Measurements from ENCODE around the gene TSPAN13.
"Not testable (repeated sequence)": the region's sequence is repeated elsewhere in the genome, so short reads cannot be mapped to it uniquely, and the experiment has no call there.

The TSPAN13 gene

GRCh38 chr7:16741676-16742075 is 11.9 kb upstream of the TSPAN13 start:
- DNase-seq, result no peak

DNA sequence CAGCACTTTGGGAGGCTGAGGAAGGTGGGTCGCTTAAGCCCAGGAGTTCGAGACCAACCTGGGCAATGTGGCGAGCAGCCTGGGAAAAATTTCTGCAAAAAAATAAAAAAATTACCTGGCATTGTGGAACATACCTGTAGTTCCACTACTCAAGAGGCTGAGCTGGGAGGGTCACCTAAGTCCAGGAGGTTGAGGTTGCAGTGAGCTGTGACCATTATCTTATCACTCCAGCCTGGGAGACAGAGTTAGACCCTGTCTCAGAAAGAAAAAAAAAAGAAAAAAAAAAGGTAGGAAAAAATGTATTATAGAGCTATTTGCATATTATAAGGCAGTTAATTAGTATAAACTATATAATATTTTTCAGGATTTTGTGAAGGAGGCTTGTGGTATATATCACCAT is 11.0 kb upstream of the TSPAN13 start:
- no peak for DNase-seq

DNA sequence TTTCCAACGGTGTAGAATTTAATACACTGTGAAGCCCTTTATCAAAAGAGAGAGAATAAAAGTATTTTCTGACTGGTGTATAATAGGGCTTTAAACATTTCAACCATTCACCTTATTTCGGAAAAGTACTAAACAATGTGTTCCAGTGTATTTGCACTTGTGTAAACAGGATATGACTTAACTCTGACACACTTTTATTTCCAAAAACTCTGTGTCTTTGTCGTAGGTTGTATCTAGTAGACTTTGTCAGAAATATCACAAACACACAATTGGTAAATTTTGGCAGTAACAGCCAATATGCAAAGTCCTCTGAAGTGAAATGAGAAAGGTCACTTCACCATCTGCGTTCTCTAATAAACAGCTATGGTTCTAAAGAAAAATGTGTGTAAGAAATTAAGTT is 10.3 kb upstream of the TSPAN13 start:
- no peak for DNase-seq

- DNase-seq, result no peak
Measured at GRCh38 chr7:16744518-16745250, 8.9 kb upstream of the TSPAN13 start.

DNA sequence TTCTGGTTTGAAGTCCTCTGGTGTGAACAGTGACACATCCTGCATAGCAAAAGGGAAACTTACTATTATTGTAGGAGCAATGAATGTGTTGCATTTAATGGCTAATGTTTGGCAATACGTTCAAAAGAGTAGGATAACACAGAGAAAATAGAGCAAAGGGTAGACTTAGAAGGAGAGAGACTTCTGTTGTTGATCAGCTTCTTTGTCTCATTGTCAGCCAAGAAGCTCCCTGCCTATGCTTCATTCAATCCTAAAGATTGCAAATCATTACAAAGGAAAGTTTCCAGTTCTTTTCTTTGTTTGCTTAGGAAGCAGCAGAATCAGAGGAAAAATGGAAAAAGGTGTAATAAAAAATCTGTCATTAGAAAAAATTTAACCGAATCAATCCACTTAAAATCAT is 7.9 kb upstream of the TSPAN13 start:
- no peak for DNase-seq

GRCh38 chr7:16747102-16747501 is 6.5 kb upstream of the TSPAN13 start:
- DNase-seq, result no peak

GRCh38 chr7:16753932-16754855 is 639 bp downstream of the TSPAN13 start:
- DNase-seq, result no peak

- DNase-seq, result no peak
Measured at GRCh38 chr7:16754856-16755317, 1.3 kb downstream of the TSPAN13 start.

DNA sequence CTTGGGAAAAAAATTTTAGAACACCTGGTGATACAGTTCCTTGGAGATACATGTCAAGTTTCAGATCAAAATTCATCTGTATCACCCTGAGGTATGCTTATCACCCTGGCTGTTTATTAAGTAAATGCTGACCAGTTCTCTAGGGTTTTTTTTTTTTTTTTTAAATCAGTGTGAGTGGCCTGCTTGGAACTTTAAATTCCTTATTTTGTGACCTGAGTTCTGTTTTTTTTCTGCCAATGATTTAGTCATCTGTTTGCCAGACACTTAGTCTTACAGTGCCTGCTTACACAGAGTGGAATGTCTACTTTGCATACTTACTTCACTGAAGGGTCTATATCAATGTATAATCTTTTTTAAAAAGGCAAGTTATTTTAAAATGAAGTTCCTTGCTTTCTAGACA is 1.8 kb downstream of the TSPAN13 start:
- no peak for DNase-seq

DNA sequence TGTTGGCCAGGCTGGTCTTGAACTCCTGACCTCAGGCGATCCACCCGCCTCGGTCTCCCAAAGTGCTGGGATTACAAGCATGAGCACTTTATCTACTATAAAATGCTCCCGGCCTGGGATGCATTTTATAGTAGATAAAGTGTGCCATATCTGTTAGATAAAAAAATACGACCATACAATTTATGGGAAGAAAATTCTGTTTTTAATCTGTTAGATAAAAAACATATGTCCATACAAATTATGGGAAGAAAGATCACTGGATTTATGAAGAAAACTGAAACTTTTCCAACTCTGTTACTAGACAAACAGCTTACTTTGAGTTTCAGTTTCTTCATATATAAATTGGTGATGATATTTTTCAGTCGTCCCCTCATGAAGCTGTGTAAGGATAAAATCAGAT is 4.5 kb downstream of the TSPAN13 start:
- no peak for DNase-seq

GRCh38 chr7:16758631-16759611 is 5.4 kb downstream of the TSPAN13 start:
- DNase-seq, result no peak

DNA sequence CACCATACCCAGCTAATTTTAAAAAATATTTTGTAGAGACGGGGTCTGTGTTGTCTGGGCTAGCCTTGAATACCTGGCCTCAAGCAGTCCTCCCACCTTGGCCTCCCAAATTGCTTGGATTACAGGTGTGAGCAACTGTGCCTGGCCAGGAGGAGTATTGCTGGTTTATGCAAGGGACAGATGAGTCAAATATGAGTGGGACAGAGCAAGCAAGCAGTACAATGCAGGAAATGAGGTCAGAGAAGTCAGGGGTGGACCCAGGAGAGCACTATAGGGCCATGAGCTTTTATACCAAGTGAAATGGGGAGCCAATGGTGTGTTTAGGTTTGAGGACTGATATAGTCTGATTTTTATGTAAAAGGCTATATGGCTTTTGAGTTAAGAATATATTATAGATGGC is 6.3 kb downstream of the TSPAN13 start:
- no peak for DNase-seq

- DNase-seq, result no peak
Measured at GRCh38 chr7:16762177-16762576, 8.6 kb downstream of the TSPAN13 start.

- no peak for DNase-seq
Measured at GRCh38 chr7:16764942-16765341, 11.4 kb downstream of the TSPAN13 start.

DNA sequence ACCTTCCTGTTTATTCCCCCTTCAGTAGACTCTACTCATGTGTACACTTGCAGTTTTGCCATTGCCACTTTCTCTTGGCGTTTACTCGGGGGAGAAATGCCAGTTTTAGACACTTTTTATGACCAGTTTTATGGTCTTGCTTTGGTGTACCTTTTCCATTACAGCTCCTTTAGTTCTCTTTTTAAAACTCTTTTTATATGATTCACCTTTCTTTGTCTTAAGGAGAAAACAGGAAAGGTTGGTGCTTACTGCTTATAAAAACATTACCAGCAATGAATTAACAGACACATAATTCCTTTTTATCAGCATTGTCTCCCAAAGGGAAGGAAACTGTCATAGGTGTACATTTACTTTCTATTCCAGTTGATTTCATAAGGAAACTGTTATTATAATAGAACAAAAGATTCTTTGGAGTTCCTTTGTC is 11.9 kb downstream of the TSPAN13 start:
- DNase-seq, result no peak

DNA sequence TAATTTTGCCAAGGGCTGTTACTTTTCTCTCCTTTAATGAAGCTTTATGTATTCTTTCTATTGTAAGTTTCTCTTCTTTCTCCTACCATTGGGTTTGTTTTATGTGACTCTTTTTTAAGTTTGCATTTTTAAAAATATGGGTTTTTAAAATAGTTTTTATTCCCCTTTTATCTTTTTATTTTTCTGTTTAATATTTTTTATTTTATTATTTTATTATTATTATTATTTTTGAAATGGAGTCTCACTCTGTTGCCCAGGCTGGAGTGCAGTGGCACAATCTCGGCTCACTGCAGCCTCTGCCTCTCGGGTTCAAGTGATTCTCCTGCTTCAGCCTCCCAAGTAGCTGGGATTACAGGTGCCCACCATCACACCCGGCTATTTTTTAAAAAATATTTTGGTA is 16.4 kb downstream of the TSPAN13 start:
- DNase-seq, result not testable (repeated sequence)

- DNase-seq, result no peak
Measured at GRCh38 chr7:16770657-16771329, 17.2 kb downstream of the TSPAN13 start.

DNA sequence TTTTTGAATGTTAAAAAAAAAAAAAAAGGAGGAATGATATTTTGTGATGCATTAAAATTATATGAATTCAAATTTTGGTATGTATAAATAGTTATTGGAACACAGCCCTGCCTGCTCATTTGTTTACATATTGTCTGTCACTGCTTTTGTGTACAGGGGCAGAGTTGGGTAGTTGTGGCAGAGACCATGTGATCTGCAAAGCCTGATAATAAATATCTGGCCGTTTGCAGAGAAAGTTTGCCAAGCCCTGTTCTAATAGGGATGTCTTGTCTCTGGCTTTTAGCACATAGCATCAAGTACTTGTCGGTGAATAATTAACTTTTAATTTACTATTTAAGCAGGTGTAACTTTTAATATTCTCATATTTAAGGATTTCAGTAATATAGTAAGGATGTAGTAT is 19.8 kb downstream of the TSPAN13 start:
- no peak for DNase-seq

DNA sequence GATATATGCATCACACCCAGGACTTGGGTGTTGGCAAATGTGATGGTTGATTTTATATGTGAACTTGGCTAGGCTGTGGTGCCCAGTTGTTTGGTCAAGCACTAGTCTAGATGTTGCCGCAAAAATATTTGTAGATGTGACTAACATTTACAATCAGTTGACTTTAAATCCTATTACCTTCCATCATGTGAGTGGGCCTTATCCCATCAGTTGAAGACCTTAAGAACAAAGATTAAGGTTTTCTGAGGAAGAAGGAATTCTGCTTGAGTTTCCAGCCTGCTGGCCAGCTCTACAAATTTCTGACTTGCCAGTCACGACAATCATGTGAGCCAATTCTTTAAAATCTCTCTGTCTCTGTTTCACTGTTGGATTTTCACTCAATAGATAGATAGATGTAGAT is 20.3 kb downstream of the TSPAN13 start:
- DNase-seq, result no peak

DNA sequence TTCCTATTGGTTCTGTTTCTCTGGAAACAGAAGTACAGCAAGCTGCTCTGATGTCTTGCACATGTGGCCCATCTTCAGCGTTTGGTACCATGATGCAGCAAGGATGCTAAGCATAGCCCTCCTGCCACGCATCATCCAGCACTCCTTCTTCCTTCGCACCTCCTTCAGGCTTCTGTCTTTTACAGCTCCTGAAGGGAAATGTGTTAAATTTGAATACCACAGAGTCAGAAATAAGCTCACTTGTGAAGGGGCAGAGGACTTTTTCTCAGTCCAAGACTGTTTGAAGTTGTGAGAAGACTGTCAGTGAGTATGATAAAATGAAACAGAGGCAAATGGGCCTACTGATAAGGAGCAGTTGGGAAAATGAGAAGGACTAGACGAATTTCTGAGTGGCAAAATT is 20.7 kb downstream of the TSPAN13 start:
- DNase-seq, result no peak

- no peak for DNase-seq
Measured at GRCh38 chr7:16774986-16775385, 21.4 kb downstream of the TSPAN13 start.

DNA sequence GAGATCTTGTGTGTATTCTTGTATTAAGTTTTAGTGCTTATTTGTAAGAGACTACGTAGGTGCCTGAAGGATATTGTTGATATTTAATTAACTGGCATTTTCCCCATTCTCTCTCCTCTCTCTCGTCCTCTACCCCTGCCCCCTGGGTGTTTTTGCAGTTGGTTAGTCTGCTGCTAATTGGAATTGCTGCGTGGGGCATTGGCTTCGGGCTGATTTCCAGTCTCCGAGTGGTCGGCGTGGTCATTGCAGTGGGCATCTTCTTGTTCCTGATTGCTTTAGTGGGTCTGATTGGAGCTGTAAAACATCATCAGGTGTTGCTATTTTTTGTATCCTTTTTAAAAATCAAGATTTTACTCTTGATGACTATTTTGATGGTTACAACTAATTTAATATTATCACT is 22.5 kb downstream of the TSPAN13 start:
- no peak for DNase-seq

Data from central memory CD4-positive, alpha-beta T cell (primary cell).